Liver (tissue), 9 donors: ENCODE results near the gene BMP6. TPM values are rescaled to one million over a fixed set of nuclear protein-coding genes. Genes with fewer than 3 reads are reported as not detected.

Experiments used
- DNase-seq: peaks from one replicate; pipeline ENCODE4 v3.0.0-alpha.2; 2017; ENCODE audit warnings: low spot score
- H3K27ac ChIP-seq, 2 donors: one replicate each; pipeline ENCODE4 v1.7.0; 2013; ENCODE audit warnings: inconsistent platforms in 2 of 2, low read length in 2 of 2, control low read depth in 1 of 2, low read depth in 1 of 2, mild to moderate bottlenecking in 1 of 2
- H3K27me3 ChIP-seq, 4 donors: one replicate each; pipeline versions ENCODE4 v1.6.1 to v1.7.0; 2013; ENCODE audit warnings: low read length in 3 of 4, inconsistent platforms in 1 of 4, mild to moderate bottlenecking in 1 of 4, moderate library complexity in 1 of 4; ENCODE audit not compliant: control insufficient read depth in 4 of 4, insufficient read depth in 4 of 4
- H3K36me3 ChIP-seq, 4 donors: one replicate each; pipeline versions ENCODE4 v1.6.1 to v1.7.0; 2013; ENCODE audit warnings: low read length in 3 of 4, mild to moderate bottlenecking in 3 of 4, low read depth in 1 of 4, moderate library complexity in 1 of 4; ENCODE audit not compliant: control insufficient read depth in 4 of 4, insufficient read depth in 3 of 4
- H3K4me1 ChIP-seq, 4 donors: one replicate each; pipeline versions ENCODE4 v1.6.1 to v1.7.0; 2013; ENCODE audit warnings: low read length in 3 of 4, mild to moderate bottlenecking in 3 of 4, moderate library complexity in 1 of 4; ENCODE audit not compliant: control insufficient read depth in 4 of 4, insufficient read depth in 4 of 4
- H3K4me3 ChIP-seq, 3 donors: one replicate each; pipeline versions ENCODE4 v1.6.1 to v1.7.0; 2013; ENCODE audit warnings: low read length in 3 of 3, control low read depth in 1 of 3, low read depth in 1 of 3, mild to moderate bottlenecking in 1 of 3
- H3K9ac ChIP-seq, 2 donors: one replicate each; pipeline ENCODE4 v1.7.0; 2013; ENCODE audit warnings: low read length in 2 of 2, mild to moderate bottlenecking in 2 of 2, moderate library complexity in 2 of 2, control low read depth in 1 of 2, low read depth in 1 of 2
- H3K9me3 ChIP-seq, 4 donors: one replicate each; pipeline versions ENCODE4 v1.6.1 to v1.7.0; 2013; ENCODE audit warnings: low read length in 3 of 4; ENCODE audit not compliant: control insufficient read depth in 4 of 4
- EGR1 ChIP-seq, 2 donors: IDR thresholded peaks; 2 replicates each; pipeline ENCODE4 v1.6.1; 2016 to 2018; ENCODE audit warnings: antibody characterized with exemption in 2 of 2, low read depth in 2 of 2
- FOXA1 ChIP-seq: IDR thresholded peaks from 2 replicates; pipeline ENCODE4 v1.6.1; 2016; ENCODE audit warnings: antibody characterized with exemption
- FOXA2 ChIP-seq: IDR thresholded peaks from 2 replicates; pipeline ENCODE4 v1.6.1; 2016; ENCODE audit warnings: antibody characterized with exemption
- GABPA ChIP-seq, 2 donors: IDR thresholded peaks in 1 of 2; conservative IDR thresholded peaks in 1 of 2; 2 replicates each; pipeline ENCODE4 v1.6.1; 2016; ENCODE audit warnings: antibody characterized with exemption in 2 of 2, mild to moderate bottlenecking in 1 of 2, moderate library complexity in 1 of 2
- HNF4A ChIP-seq, 2 donors: conservative IDR thresholded peaks; 2 replicates each; pipeline ENCODE4 v1.6.1; 2016; ENCODE audit warnings: antibody characterized with exemption in 2 of 2, mild to moderate bottlenecking in 2 of 2
- HNF4G ChIP-seq: IDR thresholded peaks from 2 replicates; pipeline ENCODE4 v1.6.1; 2016; ENCODE audit warnings: antibody characterized with exemption
- JUND ChIP-seq, 2 donors: IDR thresholded peaks; 2 replicates each; pipeline ENCODE4 v1.6.1; 2016; ENCODE audit warnings: antibody characterized with exemption in 2 of 2
- NR2F2 ChIP-seq: IDR thresholded peaks from 2 replicates; pipeline ENCODE4 v1.6.1; 2016; ENCODE audit warnings: antibody characterized with exemption
- RAD21 ChIP-seq, 2 donors: IDR thresholded peaks; 2 replicates each; pipeline ENCODE4 v1.6.1; 2016; ENCODE audit warnings: antibody characterized with exemption in 2 of 2, mild to moderate bottlenecking in 2 of 2
- RXRA ChIP-seq, 2 donors: IDR thresholded peaks; 2 replicates each; pipeline ENCODE4 v1.6.1; 2017 to 2018; ENCODE audit warnings: antibody characterized with exemption in 2 of 2, mild to moderate bottlenecking in 1 of 2
- SP1 ChIP-seq: IDR thresholded peaks from 2 replicates; pipeline ENCODE4 v1.6.1; 2018; ENCODE audit warnings: antibody characterized with exemption, mild to moderate bottlenecking
- TAF1 ChIP-seq: conservative IDR thresholded peaks from 2 replicates; pipeline ENCODE4 v1.6.1; 2016; ENCODE audit warnings: antibody characterized with exemption, mild to moderate bottlenecking
- YY1 ChIP-seq: IDR thresholded peaks from 2 replicates; pipeline ENCODE4 v1.6.1; 2016; ENCODE audit warnings: antibody characterized with exemption, mild to moderate bottlenecking
- WGBS: extraction: QIAGEN DNeasy Blood & Tissue Kit; methylation state at CpG from one replicate; pipeline ENCODE4 v1.1.7; 2013; 5-methylcytosine and 5-hydroxymethylcytosine counted together
- polyA plus RNA-seq, 2 donors: library from polyadenylated mRNA; stranded (reverse) in 1 of 2; unstranded in 1 of 2; fragments of 200-250 nt in 1 of 2; fragments of >200 nt in 1 of 2; fragmentation: Nextera tagmentation in 1 of 2; extraction: Ambion mirVana in 1 of 2; gene quantifications; one replicate each; pipeline versions ENCODE4 v1.2.1 to v1.2.3, GENCODE V29; 2013 to 2015
- total RNA-seq, 2 donors: library from RNA; depleted of rRNA; stranded (reverse); fragments of >200 nt; gene quantifications; one replicate each; pipeline ENCODE4 v1.2.3, GENCODE V29; 2014
- TF ChIP-seq, protein P1 (sequence below): IDR thresholded peaks from 2 replicates; pipeline ENCODE4 v1.6.1; 2016; ENCODE audit warnings: antibody characterized with exemption
- TF ChIP-seq, protein P2 (sequence below): IDR thresholded peaks from 2 replicates; pipeline ENCODE4 v1.6.1; 2016; ENCODE audit warnings: antibody characterized with exemption, mild to moderate bottlenecking
- TF ChIP-seq, protein P3 (sequence below): fragments of 150-350 bp; IDR thresholded peaks from 2 replicates; pipeline ENCODE4 v1.5.1; 2017; ENCODE audit warnings: improper control_type of control experiment, low read depth, low read length; ENCODE audit not compliant: missing input control
- TF ChIP-seq, protein P4 (sequence below): IDR thresholded peaks from 2 replicates; pipeline ENCODE4 v1.6.1; 2016; ENCODE audit warnings: antibody characterized with exemption
- donor health status: healthy.
- donor health status: healthy.
- donor health status: healthy.
- donor health status: healthy.
- donor health status: healthy.

BMP6 gene
- 1 to 10 TPM in 1 of 2 donors, under 1 TPM in 1; 0.93 to 5.9 TPM for total RNA-seq
- 1 to 10 TPM in 1 of 2 donors, under 1 TPM in 1; 0.57 to 3.8 TPM for polyA plus RNA-seq

DNA sequence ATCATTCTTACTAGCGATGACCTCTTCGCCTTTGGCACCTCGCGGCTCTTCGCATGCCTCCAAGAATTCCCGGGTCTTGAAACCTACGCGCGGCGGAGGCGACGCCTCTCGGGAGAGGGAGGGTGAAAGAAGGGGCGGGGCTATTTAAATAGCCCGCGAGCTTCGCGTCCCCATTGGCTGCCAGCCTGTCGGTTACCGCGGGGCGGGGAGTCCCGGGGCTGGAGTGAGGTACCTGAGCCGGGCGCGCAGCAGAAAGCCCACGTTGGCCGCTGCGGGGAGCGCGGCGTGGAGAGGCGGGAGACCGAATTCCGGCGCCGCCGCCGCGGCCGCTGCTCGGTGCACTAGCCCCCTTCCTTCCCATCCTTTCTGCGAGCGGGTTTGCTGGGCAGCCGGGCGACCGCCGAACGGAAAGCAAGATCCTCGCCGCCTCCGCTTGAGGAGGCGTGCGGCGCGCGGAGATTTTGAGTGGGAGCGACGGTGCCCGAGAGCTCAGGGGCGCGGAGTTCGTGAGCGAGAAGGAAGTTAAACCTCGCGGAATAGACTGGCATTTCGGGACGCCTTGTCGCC lies at the start of gene BMP6:
Gene BMP6, plus strand, starts transcription at position 251 of the 567 bp plus-strand sequence. CDS start 857 bp downstream, outside the sequence.
- WGBS = under 1% methylated on average over 69 of the region's 69 CpGs
- TF ChIP-seq RAD21 (IDR thresholded peaks at IDR 0.05) (peak; percentile 7 to 27), JUND (IDR thresholded peaks at IDR 0.05) (no peak), TAF1 (no peak), GABPA (IDR thresholded peaks at IDR 0.05 in 1 of 2, conservative IDR thresholded peaks at IDR 0.05 in 1 of 2) (no peak), NR2F2 (peak; percentile 32), FOXA1 (no peak), HNF4A (conservative IDR thresholded peaks at IDR 0.05) (no peak)
- TF ChIP-seq, protein P1, sequence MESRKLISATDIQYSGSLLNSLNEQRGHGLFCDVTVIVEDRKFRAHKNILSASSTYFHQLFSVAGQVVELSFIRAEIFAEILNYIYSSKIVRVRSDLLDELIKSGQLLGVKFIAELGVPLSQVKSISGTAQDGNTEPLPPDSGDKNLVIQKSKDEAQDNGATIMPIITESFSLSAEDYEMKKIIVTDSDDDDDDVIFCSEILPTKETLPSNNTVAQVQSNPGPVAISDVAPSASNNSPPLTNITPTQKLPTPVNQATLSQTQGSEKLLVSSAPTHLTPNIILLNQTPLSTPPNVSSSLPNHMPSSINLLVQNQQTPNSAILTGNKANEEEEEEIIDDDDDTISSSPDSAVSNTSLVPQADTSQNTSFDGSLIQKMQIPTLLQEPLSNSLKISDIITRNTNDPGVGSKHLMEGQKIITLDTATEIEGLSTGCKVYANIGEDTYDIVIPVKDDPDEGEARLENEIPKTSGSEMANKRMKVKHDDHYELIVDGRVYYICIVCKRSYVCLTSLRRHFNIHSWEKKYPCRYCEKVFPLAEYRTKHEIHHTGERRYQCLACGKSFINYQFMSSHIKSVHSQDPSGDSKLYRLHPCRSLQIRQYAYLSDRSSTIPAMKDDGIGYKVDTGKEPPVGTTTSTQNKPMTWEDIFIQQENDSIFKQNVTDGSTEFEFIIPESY = no peak
- TF ChIP-seq, protein P2, sequence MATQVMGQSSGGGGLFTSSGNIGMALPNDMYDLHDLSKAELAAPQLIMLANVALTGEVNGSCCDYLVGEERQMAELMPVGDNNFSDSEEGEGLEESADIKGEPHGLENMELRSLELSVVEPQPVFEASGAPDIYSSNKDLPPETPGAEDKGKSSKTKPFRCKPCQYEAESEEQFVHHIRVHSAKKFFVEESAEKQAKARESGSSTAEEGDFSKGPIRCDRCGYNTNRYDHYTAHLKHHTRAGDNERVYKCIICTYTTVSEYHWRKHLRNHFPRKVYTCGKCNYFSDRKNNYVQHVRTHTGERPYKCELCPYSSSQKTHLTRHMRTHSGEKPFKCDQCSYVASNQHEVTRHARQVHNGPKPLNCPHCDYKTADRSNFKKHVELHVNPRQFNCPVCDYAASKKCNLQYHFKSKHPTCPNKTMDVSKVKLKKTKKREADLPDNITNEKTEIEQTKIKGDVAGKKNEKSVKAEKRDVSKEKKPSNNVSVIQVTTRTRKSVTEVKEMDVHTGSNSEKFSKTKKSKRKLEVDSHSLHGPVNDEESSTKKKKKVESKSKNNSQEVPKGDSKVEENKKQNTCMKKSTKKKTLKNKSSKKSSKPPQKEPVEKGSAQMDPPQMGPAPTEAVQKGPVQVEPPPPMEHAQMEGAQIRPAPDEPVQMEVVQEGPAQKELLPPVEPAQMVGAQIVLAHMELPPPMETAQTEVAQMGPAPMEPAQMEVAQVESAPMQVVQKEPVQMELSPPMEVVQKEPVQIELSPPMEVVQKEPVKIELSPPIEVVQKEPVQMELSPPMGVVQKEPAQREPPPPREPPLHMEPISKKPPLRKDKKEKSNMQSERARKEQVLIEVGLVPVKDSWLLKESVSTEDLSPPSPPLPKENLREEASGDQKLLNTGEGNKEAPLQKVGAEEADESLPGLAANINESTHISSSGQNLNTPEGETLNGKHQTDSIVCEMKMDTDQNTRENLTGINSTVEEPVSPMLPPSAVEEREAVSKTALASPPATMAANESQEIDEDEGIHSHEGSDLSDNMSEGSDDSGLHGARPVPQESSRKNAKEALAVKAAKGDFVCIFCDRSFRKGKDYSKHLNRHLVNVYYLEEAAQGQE = no peak
- H3K9me3 ChIP-seq = no peaks in the 10 kb centered on the region
- peaks cover 18 to 34% (median 24%) of the 10 kb centered on the region in 4 donors for H3K4me1 ChIP-seq
- H3K27ac ChIP-seq = no peak within 1 kb of the TSS
- no peak within 1 kb of the TSS for H3K9ac ChIP-seq
- no peaks in the 10 kb centered on the region for H3K36me3 ChIP-seq
- H3K4me3 ChIP-seq = peak within 1 kb of the TSS; percentile 45 to 65 (median 61)
- DNase-seq = peak; percentile 77
- peaks cover 0 to 17% (median 3%) of the 10 kb centered on the region in 4 donors for H3K27me3 ChIP-seq

DNA sequence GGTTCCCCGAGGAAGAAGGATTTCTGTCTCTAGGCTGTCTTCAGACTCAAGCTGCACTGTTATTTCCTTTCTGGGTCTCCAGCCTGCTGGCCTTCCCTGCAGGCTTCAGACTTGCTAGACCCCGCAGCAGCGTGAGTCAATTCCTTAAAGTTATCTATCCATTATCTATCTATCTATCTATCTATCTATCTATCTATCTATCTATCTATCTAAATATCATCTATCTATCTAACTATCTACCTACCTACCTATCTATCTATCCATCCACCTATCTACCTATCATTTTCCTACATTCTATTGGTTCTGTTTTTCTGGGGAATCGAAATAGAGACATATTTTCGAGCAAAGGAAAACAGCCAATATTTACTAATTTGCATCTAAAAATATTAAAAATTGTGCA lies 48.7 kb upstream of the BMP6 start:
- Histone ChIP-seq H3K9me3 (no peaks in the 10 kb centered on the region), H3K4me1 (no peaks in the 10 kb centered on the region), H3K36me3 (no peaks in the 10 kb centered on the region), H3K9ac (no peak overlapping the region), H3K27me3 (no peaks in the 10 kb centered on the region), H3K27ac (no peak overlapping the region), H3K4me3 (no peak overlapping the region)
- 92% methylated on average over 5 of the region's 5 CpGs for WGBS
- no peak for DNase-seq
- no peak for TF ChIP-seq YY1
- TF ChIP-seq, protein P3, sequence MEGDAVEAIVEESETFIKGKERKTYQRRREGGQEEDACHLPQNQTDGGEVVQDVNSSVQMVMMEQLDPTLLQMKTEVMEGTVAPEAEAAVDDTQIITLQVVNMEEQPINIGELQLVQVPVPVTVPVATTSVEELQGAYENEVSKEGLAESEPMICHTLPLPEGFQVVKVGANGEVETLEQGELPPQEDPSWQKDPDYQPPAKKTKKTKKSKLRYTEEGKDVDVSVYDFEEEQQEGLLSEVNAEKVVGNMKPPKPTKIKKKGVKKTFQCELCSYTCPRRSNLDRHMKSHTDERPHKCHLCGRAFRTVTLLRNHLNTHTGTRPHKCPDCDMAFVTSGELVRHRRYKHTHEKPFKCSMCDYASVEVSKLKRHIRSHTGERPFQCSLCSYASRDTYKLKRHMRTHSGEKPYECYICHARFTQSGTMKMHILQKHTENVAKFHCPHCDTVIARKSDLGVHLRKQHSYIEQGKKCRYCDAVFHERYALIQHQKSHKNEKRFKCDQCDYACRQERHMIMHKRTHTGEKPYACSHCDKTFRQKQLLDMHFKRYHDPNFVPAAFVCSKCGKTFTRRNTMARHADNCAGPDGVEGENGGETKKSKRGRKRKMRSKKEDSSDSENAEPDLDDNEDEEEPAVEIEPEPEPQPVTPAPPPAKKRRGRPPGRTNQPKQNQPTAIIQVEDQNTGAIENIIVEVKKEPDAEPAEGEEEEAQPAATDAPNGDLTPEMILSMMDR = no peak
- TF ChIP-seq FOXA1 = no peak
- no peak for TF ChIP-seq FOXA2
- TF ChIP-seq GABPA (IDR thresholded peaks at IDR 0.05 in 1 of 2, conservative IDR thresholded peaks at IDR 0.05 in 1 of 2) = no peak
- TF ChIP-seq HNF4G = no peak
- TF ChIP-seq RXRA (IDR thresholded peaks at IDR 0.05) = no peak
- TF ChIP-seq, protein P1 = no peak
- no peak for TF ChIP-seq TAF1
- no peak for TF ChIP-seq RAD21 (IDR thresholded peaks at IDR 0.05)
- TF ChIP-seq, protein P2 = no peak
- no peak for TF ChIP-seq HNF4A (conservative IDR thresholded peaks at IDR 0.05)
- TF ChIP-seq, protein P4, sequence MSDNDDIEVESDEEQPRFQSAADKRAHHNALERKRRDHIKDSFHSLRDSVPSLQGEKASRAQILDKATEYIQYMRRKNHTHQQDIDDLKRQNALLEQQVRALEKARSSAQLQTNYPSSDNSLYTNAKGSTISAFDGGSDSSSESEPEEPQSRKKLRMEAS = no peak
- TF ChIP-seq NR2F2 = no peak
- no peak for TF ChIP-seq SP1
- TF ChIP-seq EGR1 (IDR thresholded peaks at IDR 0.05; ENCODE audit: low read depth in 2 of 2) = no peak
- no peak for TF ChIP-seq JUND (IDR thresholded peaks at IDR 0.05)
